HepG2 (cell line): Measurements from ENCODE around the gene ASB16. TPM values are rescaled to one million over a fixed set of nuclear protein-coding genes. Genes with fewer than 3 reads are reported as not detected.
A peak's percentile ranks its signal among the peaks of the same experiment; 100 is the strongest.

Experiments used
- HMG20A ChIP-seq: IDR thresholded peaks from 2 replicates; pipeline ENCODE4 v1.6.1; 2016; ENCODE audit warnings: borderline replicate concordance
- HOXD1 ChIP-seq: sonication (generic); formaldehyde crosslinking; IDR thresholded peaks from 2 replicates; pipeline ENCODE4 v1.5.0; 2020; ENCODE audit warnings: missing genetic modification reagents
- JUND ChIP-seq: sonication (generic); formaldehyde crosslinking; IDR thresholded peaks from 2 replicates; pipeline ENCODE4 v1.8.0; 2022; ENCODE audit warnings: mild to moderate bottlenecking, missing genetic modification reagents
- MAZ ChIP-seq, 2 experiments: sonication (generic) in 1 of 2; formaldehyde crosslinking in 1 of 2; IDR thresholded peaks; 2 replicates each; pipeline versions ENCODE4 v1.5.0 to v1.6.1; 2012 to 2020; ENCODE audit warnings: low read depth in 2 of 2, mild to moderate bottlenecking in 2 of 2, borderline replicate concordance in 1 of 2, improper control_type of control experiment in 1 of 2, low read length in 1 of 2, missing genetic modification reagents in 1 of 2, moderate library complexity in 1 of 2
- MIER2 ChIP-seq: IDR thresholded peaks from 2 replicates; pipeline ENCODE4 v1.6.1; 2016; ENCODE audit warnings: missing biosample characterization, missing genetic modification reagents
- MXD4 ChIP-seq: IDR thresholded peaks from 2 replicates; pipeline ENCODE4 v1.6.1; 2016; ENCODE audit warnings: mild to moderate bottlenecking, missing biosample characterization, missing genetic modification reagents
- NR2C2 ChIP-seq: sonication (generic); formaldehyde crosslinking; IDR thresholded peaks from 2 replicates; pipeline ENCODE4 v1.4.0; 2020; ENCODE audit warnings: missing genetic modification reagents, mild to moderate bottlenecking, moderate library complexity, borderline replicate concordance
- PLSCR1 ChIP-seq: sonication (generic); formaldehyde crosslinking; IDR thresholded peaks from 2 replicates; pipeline ENCODE4 v1.5.0; 2020; ENCODE audit warnings: missing genetic modification reagents, mild to moderate bottlenecking, borderline replicate concordance
- PRDM10 ChIP-seq: sonication (generic); formaldehyde crosslinking; IDR thresholded peaks from 2 replicates; pipeline ENCODE4 v1.4.0; 2020; ENCODE audit warnings: low read depth, missing genetic modification reagents
- RFXAP ChIP-seq: sonication (generic); formaldehyde crosslinking; IDR thresholded peaks from 2 replicates; pipeline ENCODE4 v1.4.0; 2020; ENCODE audit warnings: missing genetic modification reagents, borderline replicate concordance
- STAT6 ChIP-seq: sonication (generic); formaldehyde crosslinking; IDR thresholded peaks from 2 replicates; pipeline ENCODE4 v1.4.0; 2020; ENCODE audit warnings: missing genetic modification reagents, mild to moderate bottlenecking, borderline replicate concordance
- U2AF1 ChIP-seq: fragments of 200-400 bp; formaldehyde crosslinking; optimal IDR thresholded peaks from 2 replicates; pipeline ENCODE3; 2017; ENCODE audit warnings: mild to moderate bottlenecking, low read depth, low read length
- ZNF563 ChIP-seq: sonication (generic); formaldehyde crosslinking; IDR thresholded peaks from 2 replicates; pipeline ENCODE4 v1.8.0; 2022; ENCODE audit warnings: mild to moderate bottlenecking, moderate library complexity, missing genetic modification reagents
- ZNF788 ChIP-seq: sonication (generic); formaldehyde crosslinking; IDR thresholded peaks from 2 replicates; pipeline ENCODE4 v1.5.0; 2020; ENCODE audit warnings: mild to moderate bottlenecking, missing genetic modification reagents, borderline replicate concordance
- ZNF790 ChIP-seq: sonication (generic); formaldehyde crosslinking; IDR thresholded peaks from 2 replicates; pipeline ENCODE4 v1.8.0; 2022; ENCODE audit warnings: missing genetic modification reagents, mild to moderate bottlenecking, borderline replicate concordance
- ZNF879 ChIP-seq: sonication (generic); formaldehyde crosslinking; IDR thresholded peaks from 2 replicates; pipeline ENCODE4 v1.8.1; 2023; ENCODE audit warnings: missing genetic modification reagents
- polyA plus RNA-seq, 8 experiments: library from polyadenylated mRNA; depleted of rRNA in 3 of 8; stranded (reverse) in 7 of 8; unstranded in 1 of 8; fragments of >200 nt; fragmentation: Illumina TruSeq in 4 of 8; extraction: Trizol in 4 of 8; gene quantifications; 2 replicates each; pipeline versions ENCODE4 v1.2.1 to v1.2.3, GENCODE V29; 2011 to 2016; ENCODE audit warnings: low read depth in 4 of 8, missing spikeins in 1 of 8, mixed read lengths in 1 of 8; ENCODE audit not compliant: insufficient read depth in 1 of 8
- total RNA-seq, 5 experiments: library from RNA; depleted of rRNA; stranded (reverse); fragments of >200 nt; fragmentation: Illumina TruSeq; extraction: Trizol; gene quantifications; 2 replicates each; pipeline ENCODE4 v1.2.3, GENCODE V29; 2016; ENCODE audit warnings: low read depth in 1 of 5
- TF ChIP-seq, protein P1 (sequence below): IDR thresholded peaks from 2 replicates; pipeline ENCODE4 v1.6.1; 2016; ENCODE audit warnings: missing genetic modification reagents, missing compliant biosample characterization
- TF ChIP-seq, protein P2 (sequence below): sonication (generic); formaldehyde crosslinking; IDR thresholded peaks from 2 replicates; pipeline ENCODE4 v1.4.0; 2020; ENCODE audit warnings: missing genetic modification reagents, mild to moderate bottlenecking, borderline replicate concordance

ASB16 gene
- total and polyA plus RNA-seq, 2 of the 13 experiments (the other 11 are each of a cell fraction or from before 2014, with no cell fraction given) = 0.07 TPM; not detected in 1

GRCh38 chr17:44137891-44138709, 32.4 kb upstream of the ASB16 start (continued):
- TF ChIP-seq PLSCR1 (CRISPR knock-in tag) (no peak), MXD4 (CRISPR knock-in tag) (peak; percentile 72; the same call in 1 of the 2 replicates), STAT6 (CRISPR knock-in tag) (peak; percentile 92; the same call in 1 of the 2 replicates), NR2C2 (CRISPR knock-in tag) (0 out of 2 replicates have a peak, but pooled peaks have one; percentile 12), RFXAP (CRISPR knock-in tag) (peak; percentile 38; the same call in 1 of the 2 replicates), JUND (CRISPR knock-in tag) (peak; percentile 93), HMG20A (0 out of 2 replicates have a peak, but pooled peaks have one; percentile 6), MAZ (IDR thresholded peaks at IDR 0.05; ENCODE audit: borderline replicate concordance, low read depth, low read length) (peak; percentile 59; the same call in 1 of the 2 replicates), MAZ (CRISPR knock-in tag; IDR thresholded peaks at IDR 0.05; ENCODE audit: low read depth) (peak; percentile 78), MIER2 (CRISPR knock-in tag) (no peak), ZNF788 (CRISPR knock-in tag) (peak; percentile 66; the same call in 1 of the 2 replicates), HOXD1 (CRISPR knock-in tag) (0 out of 2 replicates have a peak, but pooled peaks have one; percentile 21), PRDM10 (CRISPR knock-in tag) (peak; percentile 90; the same call in 1 of the 2 replicates), U2AF1 (no peak), ZNF790 (CRISPR knock-in tag) (0 out of 2 replicates have a peak, but pooled peaks have one; percentile 10), ZNF879 (CRISPR knock-in tag) (0 out of 2 replicates have a peak, but pooled peaks have one; percentile 68), ZNF563 (peak; percentile 50; the same call in 1 of the 2 replicates)
- TF ChIP-seq, protein P1, sequence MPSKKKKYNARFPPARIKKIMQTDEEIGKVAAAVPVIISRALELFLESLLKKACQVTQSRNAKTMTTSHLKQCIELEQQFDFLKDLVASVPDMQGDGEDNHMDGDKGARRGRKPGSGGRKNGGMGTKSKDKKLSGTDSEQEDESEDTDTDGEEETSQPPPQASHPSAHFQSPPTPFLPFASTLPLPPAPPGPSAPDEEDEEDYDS (CRISPR knock-in tag) = peak; percentile 70; the same call in 1 of the 2 replicates
- TF ChIP-seq, protein P2, sequence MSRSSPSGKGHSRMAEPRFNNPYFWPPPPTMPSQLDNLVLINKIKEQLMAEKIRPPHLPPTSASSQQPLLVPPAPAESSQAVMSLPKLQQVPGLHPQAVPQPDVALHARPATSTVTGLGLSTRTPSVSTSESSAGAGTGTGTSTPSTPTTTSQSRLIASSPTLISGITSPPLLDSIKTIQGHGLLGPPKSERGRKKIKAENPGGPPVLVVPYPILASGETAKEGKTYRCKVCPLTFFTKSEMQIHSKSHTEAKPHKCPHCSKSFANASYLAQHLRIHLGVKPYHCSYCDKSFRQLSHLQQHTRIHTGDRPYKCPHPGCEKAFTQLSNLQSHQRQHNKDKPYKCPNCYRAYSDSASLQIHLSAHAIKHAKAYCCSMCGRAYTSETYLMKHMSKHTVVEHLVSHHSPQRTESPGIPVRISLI (CRISPR knock-in tag) = peak; percentile 55; the same call in 1 of the 2 replicates
